ENCODE results near the gene SIK3.

The SIK3 gene

DNA sequence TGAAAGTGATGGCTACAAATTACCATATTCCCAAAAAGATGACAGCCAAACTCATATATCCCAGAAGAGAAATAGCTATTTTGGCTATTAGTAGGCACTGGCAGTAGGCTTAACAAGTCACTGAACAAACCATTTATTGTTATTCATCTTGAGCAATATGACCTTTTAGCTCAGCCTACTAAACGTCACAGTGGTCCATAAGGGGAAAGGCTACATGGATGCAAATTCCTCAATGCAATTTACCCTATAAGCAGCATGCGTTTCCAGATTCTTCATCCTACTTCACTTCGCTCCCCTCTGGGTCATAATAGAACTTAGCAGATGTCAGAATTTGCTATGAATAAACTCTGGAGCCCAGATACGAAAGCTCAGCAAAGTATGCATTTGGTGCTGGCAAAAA is 114.0 kb downstream of the SIK3 start:
- DNase-seq (ENCODE audit: extremely low read depth, low read depth): no peak
- TF ChIP-seq, protein P1, sequence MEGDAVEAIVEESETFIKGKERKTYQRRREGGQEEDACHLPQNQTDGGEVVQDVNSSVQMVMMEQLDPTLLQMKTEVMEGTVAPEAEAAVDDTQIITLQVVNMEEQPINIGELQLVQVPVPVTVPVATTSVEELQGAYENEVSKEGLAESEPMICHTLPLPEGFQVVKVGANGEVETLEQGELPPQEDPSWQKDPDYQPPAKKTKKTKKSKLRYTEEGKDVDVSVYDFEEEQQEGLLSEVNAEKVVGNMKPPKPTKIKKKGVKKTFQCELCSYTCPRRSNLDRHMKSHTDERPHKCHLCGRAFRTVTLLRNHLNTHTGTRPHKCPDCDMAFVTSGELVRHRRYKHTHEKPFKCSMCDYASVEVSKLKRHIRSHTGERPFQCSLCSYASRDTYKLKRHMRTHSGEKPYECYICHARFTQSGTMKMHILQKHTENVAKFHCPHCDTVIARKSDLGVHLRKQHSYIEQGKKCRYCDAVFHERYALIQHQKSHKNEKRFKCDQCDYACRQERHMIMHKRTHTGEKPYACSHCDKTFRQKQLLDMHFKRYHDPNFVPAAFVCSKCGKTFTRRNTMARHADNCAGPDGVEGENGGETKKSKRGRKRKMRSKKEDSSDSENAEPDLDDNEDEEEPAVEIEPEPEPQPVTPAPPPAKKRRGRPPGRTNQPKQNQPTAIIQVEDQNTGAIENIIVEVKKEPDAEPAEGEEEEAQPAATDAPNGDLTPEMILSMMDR (IDR thresholded peaks at IDR 0.05; ENCODE audit: low read depth, low read length, missing control alignments): no peak
- 0 out of 2 replicates have a peak overlapping the region, but pooled peaks have one; percentile 8 for H3K4me3 ChIP-seq (replicated peaks; ENCODE audit: low read depth, low read length)

DNA sequence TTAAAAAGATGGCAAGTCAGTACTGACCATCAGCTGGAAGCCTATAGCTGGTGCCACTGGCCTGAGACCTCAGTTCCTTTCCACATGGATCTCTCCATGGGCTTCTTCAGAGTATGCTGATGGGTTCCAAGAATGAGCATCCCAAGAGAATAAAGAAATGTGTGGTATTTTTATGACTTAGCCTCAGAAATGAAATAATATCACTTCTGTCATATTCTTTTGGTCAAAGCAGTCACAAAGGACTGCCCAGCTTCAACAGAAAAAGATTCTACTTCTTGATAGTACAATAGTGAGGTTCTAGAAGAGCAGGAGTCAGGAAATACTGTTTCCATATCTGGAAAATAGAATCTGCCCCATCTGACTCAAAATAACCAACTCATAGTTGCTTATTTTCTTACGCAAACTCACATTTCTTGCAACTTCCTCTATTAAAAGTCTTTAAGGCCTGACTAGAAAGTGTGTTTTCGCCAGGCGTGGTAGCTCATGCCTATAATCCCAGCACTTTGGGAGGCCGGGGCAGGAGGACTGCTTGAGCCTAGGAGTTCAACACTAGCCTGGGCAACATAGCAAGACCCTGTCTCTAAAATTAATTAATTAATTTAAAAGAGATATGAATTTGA is 116.9 kb downstream of the SIK3 start:
- H3K4me3 ChIP-seq (replicated peaks; ENCODE audit: low read depth, low read length): no peak overlapping the region
- TF ChIP-seq, protein P1 (IDR thresholded peaks at IDR 0.05; ENCODE audit: low read depth, low read length, missing control alignments): no peak
- DNase-seq (ENCODE audit: extremely low read depth, low read depth): no peak

DNA sequence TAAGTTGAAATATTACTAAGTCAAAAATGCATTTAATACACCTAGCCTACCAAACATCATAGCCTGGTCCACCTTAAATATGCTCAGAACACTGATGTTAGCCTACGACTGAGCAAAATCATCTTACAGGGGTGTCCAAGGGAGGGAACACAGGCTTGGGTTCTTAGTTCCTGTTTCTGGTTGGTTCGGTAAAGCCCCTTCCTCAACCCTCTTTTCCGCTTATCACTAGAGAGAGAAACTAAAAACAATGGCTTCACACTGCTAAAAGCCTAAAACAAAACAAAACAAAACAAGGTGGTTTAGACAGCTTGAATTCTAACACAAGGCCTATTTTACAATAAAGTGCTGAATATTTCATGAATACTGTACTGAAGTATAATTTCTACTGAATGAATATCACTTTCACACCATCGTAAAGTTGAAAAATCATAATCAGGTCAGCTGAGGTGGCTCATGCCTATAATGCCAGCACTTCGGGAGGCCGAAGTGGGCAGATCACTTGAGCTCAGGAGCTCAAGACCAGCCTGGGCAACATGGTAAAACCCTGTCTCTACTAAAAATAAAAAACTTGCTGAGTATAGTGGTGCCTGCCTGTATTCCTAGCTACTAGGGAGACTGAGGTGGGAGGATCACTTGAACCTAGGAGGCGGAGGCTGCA is 118.0 kb downstream of the SIK3 start:
- TF ChIP-seq, protein P1 (IDR thresholded peaks at IDR 0.05; ENCODE audit: low read depth, low read length, missing control alignments): no peak
- H3K4me3 ChIP-seq (replicated peaks; ENCODE audit: low read depth, low read length): no peak overlapping the region
- DNase-seq (ENCODE audit: extremely low read depth, low read depth): no peak

DNA sequence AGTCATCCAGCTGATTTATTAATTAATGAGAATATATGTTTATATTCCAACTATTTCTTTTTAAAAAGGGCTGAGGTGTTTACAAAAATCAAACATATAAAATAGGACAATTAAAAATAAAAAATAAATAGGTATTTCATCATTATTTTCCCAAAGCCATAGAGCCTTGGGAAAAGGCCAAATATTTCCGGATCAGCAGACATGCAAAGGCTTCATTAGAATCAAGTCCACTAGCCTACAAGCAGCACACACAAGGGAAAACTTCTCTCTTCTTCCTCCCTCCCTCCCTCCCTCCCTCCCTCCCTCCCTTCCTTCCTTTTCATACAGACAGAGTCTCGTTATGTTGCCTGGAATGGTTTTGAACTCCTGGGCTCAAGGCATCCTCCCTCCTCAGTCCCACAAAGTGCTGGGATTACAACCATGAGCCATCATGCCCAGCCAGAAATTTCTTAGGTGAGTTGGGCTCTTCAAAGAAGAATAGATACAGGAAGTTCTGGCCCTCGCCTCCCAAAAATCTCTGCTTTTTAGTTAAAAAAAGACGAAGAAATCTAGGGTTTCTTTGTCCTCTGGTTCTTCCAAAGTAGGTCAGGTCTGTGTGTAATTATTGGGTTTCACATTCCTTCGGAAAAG is 121.2 kb downstream of the SIK3 start:
- TF ChIP-seq, protein P1 (IDR thresholded peaks at IDR 0.05; ENCODE audit: low read depth, low read length, missing control alignments): no peak
- no peak overlapping the region for H3K4me3 ChIP-seq (replicated peaks; ENCODE audit: low read depth, low read length)
- DNase-seq (ENCODE audit: extremely low read depth, low read depth): no peak

DNA sequence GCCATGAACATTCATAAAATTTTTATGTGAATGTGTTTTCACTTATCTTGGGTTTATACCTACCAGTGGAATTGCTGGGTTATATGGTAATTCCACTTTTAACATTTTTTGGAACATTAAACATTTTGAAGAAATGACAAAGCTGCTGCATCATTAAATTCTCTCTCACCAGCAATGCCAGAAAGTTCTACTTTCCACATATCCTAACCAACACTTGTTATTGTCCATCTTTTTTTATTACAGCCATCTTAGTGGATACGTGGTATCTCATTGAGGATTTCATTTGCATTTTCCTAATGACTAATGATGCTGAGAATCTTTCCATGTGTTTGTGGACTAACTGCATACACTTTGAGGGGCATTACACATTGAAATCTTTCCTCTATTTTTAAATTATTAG is 122.6 kb downstream of the SIK3 start:
- TF ChIP-seq, protein P1 (IDR thresholded peaks at IDR 0.05; ENCODE audit: low read depth, low read length, missing control alignments): no peak
- H3K4me3 ChIP-seq (replicated peaks; ENCODE audit: low read depth, low read length): no peak overlapping the region

DNA sequence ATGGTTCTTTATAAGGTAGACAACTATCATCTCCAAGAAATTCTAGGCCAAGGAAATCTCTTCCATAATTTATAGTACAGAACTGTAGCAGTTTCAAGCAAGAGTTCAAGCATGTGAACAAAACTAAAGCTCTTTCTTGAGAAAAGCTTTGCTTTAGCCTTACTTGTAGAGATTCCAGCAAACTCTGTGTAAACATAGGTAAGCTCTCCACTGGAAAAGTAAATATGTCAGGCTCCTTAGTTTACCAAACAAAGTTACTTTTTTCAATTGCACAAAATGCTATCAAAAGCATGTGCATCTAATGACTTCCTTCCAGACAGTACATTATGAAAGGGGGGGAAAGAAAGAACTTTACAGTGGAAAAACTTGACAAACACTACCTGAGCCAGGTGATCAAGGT is 125.0 kb downstream of the SIK3 start:
- DNase-seq (ENCODE audit: extremely low read depth, low read depth): no peak
- TF ChIP-seq, protein P1 (IDR thresholded peaks at IDR 0.05; ENCODE audit: low read depth, low read length, missing control alignments): no peak
- H3K4me3 ChIP-seq (replicated peaks; ENCODE audit: low read depth, low read length): no peak overlapping the region

More for the DNA sequence above, 122.6 kb downstream of the SIK3 start:
- no peak for DNase-seq (ENCODE audit: extremely low read depth, low read depth)

Measured in HFF-Myc (cell line).